Esophagus muscularis mucosa (tissue), 3 donors: ENCODE measurements around the gene TMF1.

ENCODE experiments used
- CTCF ChIP-seq, 3 experiments: fragments of 200-600 bp in 2 of 3; fragments of 450-650 bp in 1 of 3; sonication (generic) in 2 of 3; IDR thresholded peaks; one replicate each; pipeline ENCODE4 v1.5.1; 2017 to 2019; ENCODE audit warnings: antibody characterized with exemption in 3 of 3, mild to moderate bottlenecking in 2 of 3, moderate library complexity in 1 of 3
- POLR2AphosphoS5 ChIP-seq, 2 donors: sonication (generic); formaldehyde crosslinking; IDR thresholded peaks; one replicate each; pipeline ENCODE4 v1.6.1; 2017; ENCODE audit warnings: antibody characterized with exemption in 2 of 2

DNA sequence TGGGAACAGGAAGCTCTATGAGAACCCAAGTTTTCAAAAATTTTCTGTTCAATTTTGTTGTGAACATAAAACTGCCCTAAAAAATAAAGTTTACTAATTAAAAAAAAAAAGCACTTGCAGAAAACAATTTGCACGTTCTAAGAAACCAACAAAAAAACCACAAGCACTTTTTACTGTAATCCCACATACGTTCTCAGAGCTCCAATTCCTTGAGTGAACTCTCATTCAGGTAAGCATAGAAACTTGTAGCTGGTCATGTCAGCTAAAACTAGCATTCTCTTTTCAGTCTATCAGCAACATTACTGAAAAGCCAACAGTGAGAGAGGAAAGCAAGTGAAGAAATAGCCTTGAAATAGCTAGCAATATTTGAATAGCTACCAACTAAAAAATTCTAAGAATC, 11.5 kb upstream of the TMF1 start:
- no peak for TF ChIP-seq CTCF (IDR thresholded peaks at IDR 0.05)
- TF ChIP-seq POLR2AphosphoS5 (IDR thresholded peaks at IDR 0.05), result no peak
